B cell (primary cell): ENCODE results near the gene ANKS1A. TPM values are rescaled to one million over a fixed set of nuclear protein-coding genes. Genes with fewer than 3 reads are reported as not detected.

Source experiments
- ATAC-seq: fragments of 200-7000 bp; cut with Tn5 transposase; one replicate; pipeline ENCODE4 v1.10.0; 2021; ENCODE audit warnings: low read depth, mild to moderate bottlenecking, moderate number of reproducible peaks, moderate library complexity
- CTCF ChIA-PET: fragments of 350-600 bp; sonication (Branson Sonifier 250); formaldehyde crosslinking; loops from one replicate; lab custom pipeline; 2021; ENCODE audit warnings: antibody characterized with exemption, inconsistent platforms; lab: Charles Lee
- POLR2A ChIA-PET: fragments of 350-600 bp; sonication (Branson Sonifier 250); formaldehyde crosslinking; loops from one replicate; lab custom pipeline; 2021; ENCODE audit warnings: antibody characterized with exemption; lab: Charles Lee
- DNase-seq: peaks from one replicate; pipeline ENCODE4 v3.0.0; 2013
- H2AFZ ChIP-seq: 2 replicates; pipeline ENCODE4 v1.6.1; 2012; ENCODE audit warnings: mild to moderate bottlenecking, low read depth, low read length; ENCODE audit not compliant: insufficient read depth, poor library complexity, severe bottlenecking
- H3K27ac ChIP-seq, 2 donors: 1 replicate in 1 of 2; 2 replicates in 1 of 2; pipeline ENCODE4 v1.5.1; 2012 to 2013; ENCODE audit warnings: low read length in 2 of 2, mild to moderate bottlenecking in 2 of 2, moderate library complexity in 1 of 2
- H3K27me3 ChIP-seq, 4 experiments: fragments of 200-600 bp in 1 of 4; sonication (generic) in 1 of 4; replicated peaks in 1 of 4; 1 replicate in 2 of 4; 2 replicates in 2 of 4; pipeline versions ENCODE4 v1.6.1 to v1.7.0; 2013 to 2016; ENCODE audit warnings: low read length in 3 of 4, mild to moderate bottlenecking in 2 of 4, mixed read lengths in 1 of 4, moderate library complexity in 1 of 4; ENCODE audit not compliant: insufficient read depth in 4 of 4, control insufficient read depth in 3 of 4; ENCODE audit errors: control extremely low read depth in 1 of 4
- H3K36me3 ChIP-seq, 2 experiments: replicated peaks in 1 of 2; 1 replicate in 1 of 2; 2 replicates in 1 of 2; pipeline versions ENCODE4 v1.6.1 to v1.7.1; 2013; ENCODE audit warnings: low read length in 1 of 2; ENCODE audit not compliant: insufficient read depth in 2 of 2, control insufficient read depth in 1 of 2; ENCODE audit errors: control extremely low read depth in 1 of 2, extremely low read depth in 1 of 2
- H3K4me1 ChIP-seq, 2 donors: fragments of 200-600 bp in 1 of 2; sonication (generic) in 1 of 2; 1 replicate in 1 of 2; 2 replicates in 1 of 2; pipeline versions ENCODE4 v1.5.1 to v1.6.1; 2013 to 2017; ENCODE audit warnings: low read length in 2 of 2; ENCODE audit not compliant: control insufficient read depth in 2 of 2, insufficient read depth in 2 of 2
- H3K4me2 ChIP-seq: replicated peaks from 2 replicates; pipeline ENCODE3; 2012; ENCODE audit warnings: mild to moderate bottlenecking, low read depth, low read length; ENCODE audit not compliant: poor library complexity, severe bottlenecking
- H3K4me3 ChIP-seq, 5 experiments: fragments of 200-600 bp in 1 of 5; sonication (generic) in 1 of 5; 1 replicate in 3 of 5; 2 replicates in 2 of 5; pipeline versions ENCODE4 v1.5.1 to v1.7.0; 2011 to 2016; ENCODE audit warnings: low read length in 4 of 5, mild to moderate bottlenecking in 4 of 5, low read depth in 2 of 5, control low read depth in 1 of 5, moderate library complexity in 1 of 5; ENCODE audit not compliant: insufficient read depth in 1 of 5; ENCODE audit errors: control extremely low read depth in 1 of 5, extremely low read depth in 1 of 5
- H3K79me2 ChIP-seq: fragments of 200-600 bp; sonication (generic); one replicate; pipeline ENCODE4 v1.6.0; 2016; ENCODE audit warnings: low read length; ENCODE audit not compliant: control insufficient read depth, insufficient read depth
- H3K9ac ChIP-seq: fragments of 200-600 bp; sonication (generic); 2 replicates; pipeline ENCODE4 v1.6.1; 2017; ENCODE audit warnings: mild to moderate bottlenecking, low read length, moderate library complexity
- H3K9me3 ChIP-seq, 3 donors: one replicate each; pipeline versions ENCODE4 v1.6.1 to v1.7.1; 2013; ENCODE audit warnings: low read length in 2 of 3; ENCODE audit not compliant: control insufficient read depth in 2 of 3, insufficient read depth in 1 of 3; ENCODE audit errors: control extremely low read depth in 1 of 3
- H4K20me1 ChIP-seq: 2 replicates; pipeline ENCODE4 v1.6.0; 2012; ENCODE audit warnings: mild to moderate bottlenecking, low read length; ENCODE audit not compliant: insufficient read depth, control insufficient read depth, poor library complexity, severe bottlenecking
- H3K27ac Mint-ChIP-seq: one replicate; pipeline ENCODE4 v1.8.0; 2021; ENCODE audit warnings: mixed read lengths
- H3K27me3 Mint-ChIP-seq: one replicate; pipeline ENCODE4 v1.8.0; 2021; ENCODE audit warnings: mixed read lengths
- H3K4me1 Mint-ChIP-seq: one replicate; pipeline ENCODE4 v1.8.0; 2021; ENCODE audit warnings: mixed read lengths
- H3K4me3 Mint-ChIP-seq: one replicate; pipeline ENCODE4 v1.8.0; 2021; ENCODE audit warnings: mixed read lengths
- H3K9me3 Mint-ChIP-seq: one replicate; pipeline ENCODE4 v1.8.0; 2022; ENCODE audit warnings: mixed read lengths; ENCODE audit not compliant: insufficient read depth
- EZH2 ChIP-seq: IDR thresholded peaks from 2 replicates; pipeline ENCODE4 v1.6.1; 2012; ENCODE audit warnings: borderline replicate concordance, low read depth, mild to moderate bottlenecking, moderate library complexity, low read length; ENCODE audit not compliant: insufficient read depth, poor library complexity, severe bottlenecking
- WGBS: methylation state at CpG from one replicate; pipeline ENCODE4 v1.1.5; 2013; ENCODE audit warnings: missing lambda C conversion rate; ENCODE audit not compliant: insufficient coverage; 5-methylcytosine and 5-hydroxymethylcytosine counted together
- intact Hi-C: fragments of 100-400 bp; cut with micrococcal nuclease; formaldehyde crosslinking; loops from one replicate; pipeline ENCODE4 v1.10.0; 2022
- polyA plus RNA-seq: library from polyadenylated mRNA; depleted of rRNA; stranded (reverse); fragments of >200 nt; gene quantifications from 2 replicates; pipeline ENCODE4 v1.2.3, GENCODE V29; 2012
- total RNA-seq, 2 donors: library from RNA; stranded (reverse); fragments of 120-200 nt in 1 of 2; gene quantifications; 1 replicate in 1 of 2; 2 replicates in 1 of 2; pipeline versions ENCODE4 v1.2.3 to v1.2.4, GENCODE V29; 2013 to 2022
- TF ChIP-seq, protein P1 (sequence below): fragments of 200-600 bp; IDR thresholded peaks from one replicate; pipeline ENCODE4 v1.8.0; 2022; ENCODE audit warnings: antibody characterized with exemption, mild to moderate bottlenecking

The ANKS1A gene
- total and polyA plus RNA-seq, 2 donors (not counting 1 experiment from before 2014, with no cell fraction given): 3.4 to 19.7 TPM

DNA sequence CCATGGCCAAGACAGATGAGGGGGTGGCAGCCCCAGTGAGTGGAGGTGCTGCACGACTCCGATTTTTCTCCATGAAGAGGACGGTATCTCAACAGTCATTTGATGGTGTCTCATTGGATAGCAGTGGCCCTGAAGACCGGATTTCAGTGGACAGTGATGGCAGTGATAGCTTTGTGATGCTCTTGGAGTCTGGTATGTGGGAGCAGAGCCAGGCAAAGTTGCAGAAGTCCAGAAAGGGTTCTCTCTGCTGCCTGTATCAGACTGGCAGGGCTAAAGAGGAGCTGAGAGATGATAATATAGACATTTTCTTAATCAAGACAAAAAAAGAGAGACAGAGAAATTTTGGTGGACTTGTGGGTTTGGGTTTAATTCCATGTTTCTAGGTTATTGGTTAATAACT, 25.0 kb upstream of the ANKS1A start:
- intact Hi-C loops: no loop called here
- Histone ChIP-seq H3K79me2 (no peaks in the 10 kb centered on the region), H3K4me1 (no peaks in the 10 kb centered on the region), H3K9ac (no peak overlapping the region), H3K4me3 (no peak overlapping the region), H3K36me3 (peaks cover 7 to 43% of the 10 kb centered on the region in 2 experiments), H3K27ac (no peak overlapping the region), H3K4me2 (no peak overlapping the region), H4K20me1 (no peaks in the 10 kb centered on the region), H3K27me3 (no peaks in the 10 kb centered on the region), H2AFZ (no peak overlapping the region), H3K9me3 (no peaks in the 10 kb centered on the region)
- DNase-seq (no peak), ATAC-seq (no peak)
- TF ChIP-seq EZH2: no peak
- TF ChIP-seq, protein P1, sequence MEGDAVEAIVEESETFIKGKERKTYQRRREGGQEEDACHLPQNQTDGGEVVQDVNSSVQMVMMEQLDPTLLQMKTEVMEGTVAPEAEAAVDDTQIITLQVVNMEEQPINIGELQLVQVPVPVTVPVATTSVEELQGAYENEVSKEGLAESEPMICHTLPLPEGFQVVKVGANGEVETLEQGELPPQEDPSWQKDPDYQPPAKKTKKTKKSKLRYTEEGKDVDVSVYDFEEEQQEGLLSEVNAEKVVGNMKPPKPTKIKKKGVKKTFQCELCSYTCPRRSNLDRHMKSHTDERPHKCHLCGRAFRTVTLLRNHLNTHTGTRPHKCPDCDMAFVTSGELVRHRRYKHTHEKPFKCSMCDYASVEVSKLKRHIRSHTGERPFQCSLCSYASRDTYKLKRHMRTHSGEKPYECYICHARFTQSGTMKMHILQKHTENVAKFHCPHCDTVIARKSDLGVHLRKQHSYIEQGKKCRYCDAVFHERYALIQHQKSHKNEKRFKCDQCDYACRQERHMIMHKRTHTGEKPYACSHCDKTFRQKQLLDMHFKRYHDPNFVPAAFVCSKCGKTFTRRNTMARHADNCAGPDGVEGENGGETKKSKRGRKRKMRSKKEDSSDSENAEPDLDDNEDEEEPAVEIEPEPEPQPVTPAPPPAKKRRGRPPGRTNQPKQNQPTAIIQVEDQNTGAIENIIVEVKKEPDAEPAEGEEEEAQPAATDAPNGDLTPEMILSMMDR: no peak
- Mint-ChIP-seq H3K27me3 (no peaks in the 10 kb centered on the region), H3K9me3 (no peaks in the 10 kb centered on the region), H3K4me1 (no peaks in the 10 kb centered on the region), H3K27ac (no peak overlapping the region), H3K4me3 (no peak overlapping the region)
- CTCF ChIA-PET: no interaction called here
- 88% methylated on average over 4 of the region's 4 CpGs for WGBS
- POLR2A ChIA-PET: no interaction called here

DNA sequence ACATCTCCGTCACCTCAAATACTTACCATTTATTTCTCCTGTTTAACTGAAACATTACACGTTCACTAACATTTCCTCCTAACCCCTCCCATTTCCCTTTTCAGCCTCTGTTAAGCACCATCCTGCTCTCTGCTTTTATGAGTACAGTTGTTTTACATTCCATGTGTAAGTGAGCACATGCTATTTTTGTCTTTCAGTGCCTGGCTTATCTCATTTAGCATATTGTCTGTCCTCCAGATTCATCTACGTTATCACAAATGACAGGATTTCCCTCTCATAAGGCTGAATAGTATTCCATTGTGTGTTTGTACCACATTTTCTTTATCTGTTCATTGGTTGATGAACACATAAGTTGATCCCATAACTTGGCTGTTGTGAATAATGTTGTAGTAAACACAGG, 23.9 kb upstream of the ANKS1A start:
- Mint-ChIP-seq H3K9me3 (no peaks in the 10 kb centered on the region), H3K4me3 (no peak overlapping the region), H3K27ac (no peak overlapping the region), H3K27me3 (no peaks in the 10 kb centered on the region), H3K4me1 (no peaks in the 10 kb centered on the region)
- H3K9ac ChIP-seq: no peak overlapping the region
- no peak overlapping the region for H2AFZ ChIP-seq
- H3K27ac ChIP-seq: no peak overlapping the region
- POLR2A ChIA-PET: no interaction called here
- ATAC-seq (no peak), DNase-seq (no peak)
- H3K36me3 ChIP-seq: peaks cover 5 to 34% of the 10 kb centered on the region in 2 experiments
- no peak overlapping the region for H3K4me2 ChIP-seq
- H3K79me2 ChIP-seq: no peaks in the 10 kb centered on the region
- CTCF ChIA-PET: no interaction called here
- no peaks in the 10 kb centered on the region for H3K27me3 ChIP-seq
- H3K4me3 ChIP-seq: no peak overlapping the region
- no peaks in the 10 kb centered on the region for H3K4me1 ChIP-seq
- 100% methylated on average over 1 of the region's 3 CpGs for WGBS
- intact Hi-C loops: no loop called here
- H4K20me1 ChIP-seq: no peaks in the 10 kb centered on the region
- no peaks in the 10 kb centered on the region for H3K9me3 ChIP-seq
- TF ChIP-seq, protein P1: no peak
- no peak for TF ChIP-seq EZH2
